Lung microvascular endothelial cell (primary cell): Measurements from ENCODE around the gene UBE2U. TPM values are rescaled to one million over a fixed set of nuclear protein-coding genes. Genes with fewer than 3 reads are reported as not detected.
"Not testable (repeated sequence)": the region's sequence is repeated elsewhere in the genome, so short reads cannot be mapped to it uniquely, and the experiment has no call there.

Source experiments
- DNase-seq, 2 donors: peaks; one replicate each; pipeline versions ENCODE4 v3.0.0 to v3.0.0-alpha.2; 2010; ENCODE audit warnings: low read depth in 2 of 2
- total RNA-seq: library from RNA; depleted of rRNA; stranded (reverse); fragments of >200 nt; gene quantifications from 2 replicates; pipeline ENCODE4 v1.2.1, GENCODE V29; 2014

UBE2U gene
- total RNA-seq, 1 donor from 2014 or later = 0.20 TPM

DNA sequence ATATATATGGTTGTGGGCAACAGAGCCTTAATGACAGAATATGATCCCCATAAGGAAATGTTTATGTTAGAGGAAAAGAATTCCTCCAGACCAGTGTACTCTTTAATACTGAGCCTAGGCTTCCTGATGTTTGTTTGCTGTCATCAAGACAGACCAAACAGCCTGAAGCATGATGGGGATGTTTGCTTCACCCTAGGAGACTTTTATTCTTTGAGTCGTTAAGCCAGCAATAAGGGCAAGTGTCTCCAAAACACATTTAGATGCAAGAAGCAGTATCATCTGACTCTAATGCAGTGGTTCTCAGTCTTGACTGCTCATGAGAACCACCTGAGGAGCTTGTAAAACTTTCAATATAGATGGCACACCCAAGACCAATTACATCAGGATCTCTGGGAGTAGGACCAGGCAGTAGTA lies 33.1 kb downstream of the UBE2U start:
- DNase-seq = no peak

DNA sequence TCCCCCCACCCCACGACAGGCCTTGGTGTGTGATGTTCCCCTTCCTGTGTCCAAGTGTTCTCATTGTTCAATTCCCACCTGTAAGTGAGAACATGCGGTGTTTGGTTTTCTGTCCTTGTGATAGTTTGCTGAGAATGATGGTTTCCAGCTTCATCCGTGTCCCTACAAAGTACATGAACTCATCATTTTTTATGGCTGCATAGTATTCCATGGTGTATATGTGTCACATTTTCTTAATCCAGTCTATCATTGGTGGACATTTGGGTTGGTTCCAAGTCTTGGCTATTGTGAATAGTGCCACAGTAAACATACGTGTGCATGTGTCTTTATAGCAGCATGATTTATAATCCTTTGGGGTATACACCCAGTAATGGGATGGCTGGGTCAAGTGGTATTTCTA lies 36.1 kb downstream of the UBE2U start:
- not testable (repeated sequence) for DNase-seq

DNA sequence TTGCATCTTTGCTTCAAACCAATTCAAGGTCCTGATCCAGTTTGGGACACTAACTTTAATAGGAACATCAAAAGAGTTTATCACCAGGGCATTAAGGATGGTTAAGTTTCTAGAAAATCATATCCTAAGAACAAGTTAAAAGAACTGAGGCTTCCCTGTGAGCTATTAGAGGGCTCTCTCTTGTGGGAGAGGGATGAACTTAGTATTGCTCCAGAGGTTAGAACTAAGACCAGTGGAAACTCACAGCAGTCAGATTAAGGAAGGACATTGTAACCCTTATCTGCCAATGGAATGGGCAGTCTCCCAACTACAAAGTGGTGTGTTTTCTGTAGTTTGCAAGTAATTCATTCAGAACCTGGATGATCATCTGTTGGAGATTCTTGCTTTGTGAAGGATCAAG lies 36.8 kb downstream of the UBE2U start:
- DNase-seq = no peak

DNA sequence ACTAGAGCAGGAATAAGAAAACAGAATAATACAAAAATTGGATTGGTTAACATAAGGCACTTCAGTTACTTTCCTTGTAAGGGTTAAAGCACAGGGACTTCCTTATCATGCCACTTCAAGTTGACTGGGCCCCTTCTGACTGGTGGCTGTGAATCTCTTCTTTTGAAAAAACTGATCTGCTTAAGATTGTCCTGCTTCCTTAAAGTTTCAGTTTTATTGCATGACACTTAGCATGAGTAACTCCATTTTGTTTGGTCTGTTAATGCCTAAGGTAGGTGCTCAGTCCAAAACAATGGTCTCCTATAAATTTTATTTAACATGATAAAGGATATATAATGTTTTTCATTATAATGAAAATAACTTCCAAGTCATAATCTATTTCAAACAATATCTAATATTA lies 37.6 kb downstream of the UBE2U start:
- no peak for DNase-seq

DNA sequence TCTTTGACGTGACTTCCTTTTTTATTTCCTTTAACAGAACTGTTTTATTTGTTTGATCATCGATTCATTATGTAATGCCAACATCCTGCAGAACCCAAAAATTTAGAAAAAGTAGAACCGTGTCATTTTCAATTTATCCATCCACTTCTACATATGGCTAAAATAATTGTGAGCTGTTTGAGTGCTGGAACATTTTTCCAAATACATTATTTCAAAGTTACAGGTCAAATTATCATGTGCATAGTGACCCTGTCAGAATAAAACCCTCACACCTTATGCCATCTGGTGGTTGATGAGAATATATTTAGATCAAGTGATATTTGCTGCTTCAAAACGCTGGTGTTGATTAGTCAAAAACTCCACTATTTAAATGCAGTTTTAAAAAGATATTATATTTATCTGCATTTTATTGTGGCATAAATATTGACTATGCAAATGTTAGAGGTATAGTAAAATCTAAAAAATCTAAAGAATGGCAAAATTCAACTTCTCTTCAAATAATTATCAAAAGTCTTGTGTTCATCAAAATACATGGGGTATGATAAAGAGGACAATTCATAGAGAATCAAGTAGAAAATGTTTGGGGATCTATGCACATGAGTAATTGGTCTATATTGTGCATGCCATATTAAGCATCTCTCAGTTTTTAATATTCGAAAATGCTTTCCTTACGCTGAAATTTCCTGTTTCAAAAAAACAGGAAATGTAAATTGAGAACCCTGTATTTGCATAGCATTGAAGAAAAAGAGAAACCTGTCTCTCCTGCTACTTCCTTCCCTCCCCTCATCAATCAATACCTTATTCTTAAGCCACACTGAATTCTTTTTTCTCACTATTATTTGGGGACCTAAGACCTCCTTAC lies 39.7 kb downstream of the UBE2U start:
- peak; percentile 56 to 65 for DNase-seq

DNA sequence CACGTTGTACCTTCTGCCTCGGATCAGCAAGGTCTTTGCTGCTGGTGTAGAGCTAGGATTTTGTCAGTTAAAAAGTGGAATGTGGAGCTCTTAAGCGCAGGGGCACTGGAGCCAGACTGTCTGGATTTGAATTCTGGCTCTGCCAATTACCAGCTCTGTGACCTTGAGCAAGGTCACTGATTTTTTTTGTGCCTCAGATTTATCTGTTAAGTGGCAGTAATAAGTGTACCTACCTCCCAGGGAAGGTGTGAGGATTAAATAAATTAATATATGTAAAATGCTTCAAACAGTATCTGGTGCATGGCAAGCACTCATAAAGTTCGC lies 40.3 kb downstream of the UBE2U start:
- no peak for DNase-seq

DNA sequence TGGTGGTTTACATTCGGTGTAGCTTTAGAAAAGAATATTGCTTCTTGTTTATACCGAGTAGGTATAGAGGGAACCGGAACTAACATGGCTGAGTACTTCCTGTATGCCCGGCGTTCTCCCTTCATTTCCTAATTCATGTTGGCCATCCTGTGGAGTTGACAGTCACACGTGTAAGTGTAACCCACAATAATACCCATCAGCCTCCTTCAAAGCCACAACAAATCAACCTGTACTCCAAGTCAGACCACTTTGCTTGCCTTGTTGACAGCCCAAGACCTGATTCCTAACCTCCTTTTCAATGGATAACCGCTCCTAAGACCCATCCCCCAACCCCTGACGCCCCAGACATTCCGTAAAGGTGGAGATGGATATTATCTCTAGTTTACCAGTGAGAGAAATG lies 42.1 kb downstream of the UBE2U start:
- DNase-seq = no peak

DNA sequence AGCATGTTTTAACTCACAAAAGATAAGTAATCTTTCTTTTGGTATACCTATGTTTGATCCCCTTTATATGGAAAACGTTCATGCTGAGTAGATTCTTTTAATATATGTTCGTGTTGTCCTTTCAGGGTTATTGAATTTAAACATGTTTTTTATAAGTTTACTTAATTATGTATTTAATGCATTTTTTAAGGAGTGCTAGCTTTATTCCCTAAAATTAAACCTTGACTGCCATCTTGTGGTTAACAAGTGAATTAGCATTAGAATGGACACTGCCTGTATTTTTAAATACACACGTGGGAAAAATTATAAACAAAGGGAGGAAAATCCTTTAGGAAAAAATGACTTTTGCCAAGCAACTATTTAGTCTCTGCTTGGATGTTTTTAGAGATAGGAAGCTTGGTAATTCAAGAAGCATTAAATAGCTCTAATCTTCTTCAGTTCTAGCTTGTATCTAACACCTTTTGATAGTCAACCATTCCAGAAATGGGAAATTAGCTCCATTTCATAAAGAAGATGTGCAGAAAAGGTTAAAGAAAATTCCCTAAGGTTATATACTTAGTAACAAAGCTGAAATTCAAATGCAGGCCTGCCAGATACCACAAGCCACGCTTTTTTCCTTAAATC lies 43.0 kb downstream of the UBE2U start:
- DNase-seq = peak; percentile 49 to 65

DNA sequence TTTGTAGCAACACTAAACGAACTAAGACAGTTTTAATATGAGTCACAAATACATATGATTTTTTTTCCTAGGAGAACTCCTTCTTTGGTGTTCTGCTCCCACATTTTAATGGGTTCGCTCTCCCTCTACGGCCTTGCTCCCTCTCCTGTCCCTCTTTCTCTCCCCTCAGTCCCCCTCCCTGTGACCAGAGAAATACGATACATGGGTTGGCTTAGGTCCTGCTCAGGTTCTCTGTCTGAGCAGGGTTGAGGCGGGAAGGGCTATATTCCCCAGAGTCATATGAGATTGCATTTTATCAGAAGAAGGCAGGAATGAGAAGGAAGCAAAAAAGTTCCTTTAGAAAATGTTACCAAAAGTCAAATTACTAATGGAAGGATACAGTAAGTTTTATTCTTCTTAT lies 44.6 kb downstream of the UBE2U start:
- no peak for DNase-seq

DNA sequence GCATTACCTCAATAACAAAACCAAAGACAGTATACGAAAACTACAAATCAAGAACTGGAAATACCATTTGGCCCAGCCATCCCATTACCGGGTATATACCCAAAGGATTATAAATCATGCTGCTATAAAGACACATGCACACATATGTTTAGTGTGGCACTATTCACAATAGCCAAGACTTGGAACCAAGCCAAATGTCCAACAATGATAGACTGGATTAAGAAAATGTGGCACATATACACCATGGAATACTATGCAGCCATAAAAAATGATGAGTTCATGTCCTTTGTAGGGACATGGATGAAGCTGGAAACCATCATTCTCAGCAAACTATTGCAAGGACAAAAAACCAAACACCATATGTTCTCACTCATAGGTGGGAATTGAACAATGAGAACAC lies 47.0 kb downstream of the UBE2U start:
- DNase-seq = not testable (repeated sequence)

DNA sequence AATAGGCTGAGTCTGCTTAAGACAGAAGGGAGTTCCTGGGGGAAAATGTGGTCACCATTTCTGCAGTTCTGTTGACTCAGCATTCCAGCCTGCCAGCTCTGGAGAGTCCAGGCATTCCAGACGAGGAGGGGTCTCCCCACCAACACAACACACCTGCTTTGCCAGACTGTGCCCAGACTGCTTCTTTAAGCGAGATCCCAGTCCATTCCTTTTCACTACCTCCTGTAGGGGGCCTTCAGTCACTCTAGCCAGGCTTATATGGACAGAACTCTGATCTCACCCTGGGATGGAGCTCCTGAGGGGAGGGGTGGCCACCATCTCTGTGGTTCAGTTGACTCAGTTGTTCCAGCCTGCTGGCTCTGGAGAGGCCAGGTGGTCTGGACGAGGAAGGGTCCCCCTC lies 48.5 kb downstream of the UBE2U start:
- no peak for DNase-seq

DNA sequence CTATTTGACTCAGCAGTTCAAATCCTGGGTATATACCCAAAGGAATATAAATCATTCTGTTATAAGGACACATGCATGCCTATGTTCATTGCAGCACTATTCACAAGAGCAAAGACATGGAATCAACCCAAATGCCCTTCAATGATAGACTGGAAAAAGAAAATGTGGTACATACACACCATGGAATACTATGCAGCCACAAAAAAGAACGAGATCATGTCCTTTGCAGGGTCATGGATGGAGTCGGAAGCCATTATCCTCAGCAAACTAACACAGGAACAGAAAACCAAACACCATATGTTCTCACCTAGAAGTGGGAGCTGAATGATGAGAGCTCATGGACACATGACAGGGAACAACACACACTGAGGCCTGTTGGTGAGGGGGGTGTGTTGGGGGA lies 53.8 kb downstream of the UBE2U start:
- DNase-seq = not testable (repeated sequence)

DNA sequence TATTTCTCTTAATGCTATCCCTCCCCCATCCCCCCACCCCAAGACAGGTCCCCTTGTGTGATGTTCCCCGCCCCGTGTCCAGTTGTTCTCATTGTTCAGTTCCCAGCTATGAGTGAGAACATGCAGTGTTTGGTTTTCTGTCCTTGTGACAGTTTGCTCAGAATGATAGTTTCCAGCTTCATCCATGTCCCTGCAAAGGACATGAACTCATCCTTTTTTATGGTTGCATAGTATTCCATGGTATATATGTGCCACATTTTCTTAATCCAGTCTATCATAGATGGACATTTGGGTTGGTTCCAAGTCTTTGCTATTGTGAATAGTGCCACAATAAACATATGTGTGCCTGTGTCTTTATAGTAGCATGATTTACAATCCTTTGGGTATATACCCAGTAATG lies 55.0 kb downstream of the UBE2U start:
- not testable (repeated sequence) for DNase-seq

DNA sequence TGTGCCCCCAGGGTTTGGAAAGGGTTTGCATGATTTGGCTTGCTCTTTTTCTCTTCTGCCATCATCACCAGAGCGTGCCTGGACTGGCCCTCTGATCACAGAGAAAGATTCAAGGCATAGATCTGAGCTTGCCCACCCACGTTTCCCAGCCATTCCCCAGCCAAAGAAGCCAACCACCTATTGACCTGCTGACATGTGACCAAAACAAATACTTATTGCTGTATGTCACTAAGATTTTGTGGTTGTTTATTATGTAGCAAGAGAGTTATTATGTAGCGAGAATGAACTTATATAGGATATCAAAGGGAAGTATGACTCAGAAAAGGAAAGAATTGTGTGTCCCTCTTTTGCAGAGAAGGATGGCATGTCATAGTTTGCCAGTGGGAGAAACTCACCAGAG lies 59.9 kb downstream of the UBE2U start:
- DNase-seq = no peak

DNA sequence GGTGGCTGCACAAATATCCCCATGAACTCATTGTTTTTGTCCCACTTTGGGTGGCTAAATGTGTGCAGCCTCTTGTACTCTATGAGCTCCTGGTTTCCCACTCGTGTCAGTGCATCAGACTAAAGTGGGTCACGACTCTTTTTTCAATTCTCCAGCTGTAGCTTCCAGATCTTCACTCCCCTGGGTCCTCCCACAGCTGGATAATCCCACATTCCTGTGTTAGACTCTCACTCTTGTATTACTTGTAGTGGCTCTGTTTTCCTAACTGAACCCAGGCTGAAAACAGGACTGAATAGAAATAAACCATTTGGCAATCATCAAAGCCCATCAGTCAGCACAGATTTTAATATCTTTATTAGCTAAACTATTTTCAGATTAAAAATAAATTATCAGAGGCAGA lies 60.4 kb downstream of the UBE2U start:
- DNase-seq = no peak

DNA sequence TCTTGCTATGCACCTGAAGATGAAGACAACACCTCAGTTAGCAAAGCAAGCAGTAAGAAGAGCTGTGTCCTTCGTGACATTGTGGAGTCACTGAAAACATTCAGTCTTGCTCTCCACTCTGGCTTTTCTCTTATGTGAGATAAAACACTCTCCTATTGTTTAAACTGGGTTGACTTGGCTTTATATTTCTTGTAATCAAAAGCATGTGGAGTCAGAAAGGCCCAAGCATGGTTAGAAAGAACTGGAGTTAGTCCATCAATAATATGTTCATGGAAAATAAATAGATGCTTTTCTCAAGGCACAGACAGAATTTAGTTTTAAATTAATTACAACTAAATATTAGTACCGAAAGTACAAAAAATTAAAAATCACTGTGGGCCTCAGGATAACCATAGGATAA lies 61.7 kb downstream of the UBE2U start:
- DNase-seq = no peak

DNA sequence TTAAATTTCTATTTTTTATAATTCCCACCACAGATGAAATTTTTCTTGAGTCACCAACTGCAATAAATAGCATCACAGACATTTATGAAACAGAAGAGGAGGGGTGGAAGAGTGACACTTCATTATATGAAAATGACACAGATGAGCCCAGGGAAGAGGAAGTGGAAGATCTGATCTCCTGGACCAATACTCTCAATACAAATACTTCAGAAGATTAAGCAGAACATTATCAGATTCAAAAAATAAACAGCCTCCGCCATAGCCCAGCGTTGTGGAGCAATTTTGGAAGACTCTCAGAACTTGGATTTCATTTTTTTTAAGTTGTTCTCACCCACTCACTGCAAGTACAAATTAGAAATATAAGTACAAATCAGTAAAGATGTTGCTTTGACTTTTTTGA lies 63.6 kb downstream of the UBE2U start:
- DNase-seq = no peak

DNA sequence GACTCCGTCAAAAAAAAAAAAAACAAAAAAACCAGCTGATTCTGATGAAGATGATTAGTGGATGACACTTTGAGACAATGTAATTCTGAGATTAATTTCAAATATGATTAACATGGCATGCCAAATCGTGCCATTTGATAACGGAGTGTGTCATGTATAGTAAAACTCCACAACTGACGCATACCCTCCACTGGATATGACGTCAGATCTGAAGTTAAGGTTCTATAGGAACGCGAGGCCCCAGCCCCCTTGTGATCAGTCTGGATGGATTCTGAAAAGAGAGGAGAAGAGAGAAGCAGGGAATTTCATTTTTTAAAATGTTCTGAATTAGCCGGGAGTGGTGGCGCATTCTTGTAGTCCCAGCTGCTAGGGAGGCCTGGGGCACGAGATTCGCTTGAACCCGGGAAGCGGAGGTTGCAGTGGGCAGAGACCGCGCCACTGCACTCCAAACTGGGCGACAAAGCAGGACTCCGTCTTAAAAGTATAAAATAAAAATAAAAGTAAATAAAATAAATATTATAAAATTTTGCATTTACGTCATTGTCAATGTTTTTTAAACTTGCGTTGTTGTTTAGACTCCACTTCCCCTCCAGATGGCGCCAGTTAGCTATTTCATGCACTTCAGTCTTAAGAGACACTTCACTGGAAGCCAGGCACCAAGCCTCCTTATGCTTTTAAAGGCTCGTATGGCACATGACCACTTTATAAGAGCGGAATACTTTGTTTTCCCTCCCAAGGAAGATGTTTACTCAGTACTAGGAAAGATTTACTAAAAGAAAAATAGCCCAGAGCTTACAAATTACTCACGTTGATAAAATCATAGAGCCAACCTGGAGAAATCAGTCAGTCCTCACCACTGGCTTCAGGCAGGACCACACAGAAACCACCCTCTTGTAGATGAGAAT lies 65.5 kb downstream of the UBE2U start:
- DNase-seq = peak; percentile 87 to 90

DNA sequence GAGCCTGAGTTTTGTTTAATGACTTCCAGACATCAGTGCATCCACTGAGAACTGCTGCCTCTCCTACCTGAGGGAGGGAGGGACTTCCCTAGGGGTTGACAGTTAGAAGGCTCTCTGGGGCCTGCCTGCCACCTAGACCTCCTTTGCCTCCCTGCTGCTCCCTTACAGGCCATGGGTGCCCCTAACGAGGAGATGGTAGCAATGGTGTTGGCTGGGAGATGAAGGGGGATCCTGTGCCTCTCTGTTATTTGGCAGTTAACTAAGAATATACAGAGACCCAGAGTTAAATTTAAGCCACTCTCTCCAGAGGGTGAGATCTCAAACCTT lies 66.1 kb downstream of the UBE2U start:
- DNase-seq = no peak

DNA sequence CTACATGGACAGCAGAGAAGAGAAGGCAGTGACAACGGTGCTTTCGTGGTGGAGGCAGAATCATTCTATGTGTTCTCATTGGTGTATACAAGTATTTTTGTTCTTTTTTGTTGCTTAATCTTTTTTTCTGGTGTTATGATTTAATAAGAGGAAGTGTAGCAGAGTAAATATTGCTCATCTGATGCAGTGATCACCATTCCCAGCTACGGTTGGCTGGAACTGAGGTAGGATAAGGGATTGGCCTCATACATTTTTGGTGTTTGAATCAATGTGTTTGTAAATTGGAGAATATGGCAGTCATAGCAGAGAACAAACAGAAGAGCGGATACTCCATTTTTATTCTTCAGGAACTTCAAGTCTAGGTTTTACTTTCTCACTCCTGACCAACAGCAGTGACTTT lies 76.6 kb downstream of the UBE2U start:
- no peak for DNase-seq

DNA sequence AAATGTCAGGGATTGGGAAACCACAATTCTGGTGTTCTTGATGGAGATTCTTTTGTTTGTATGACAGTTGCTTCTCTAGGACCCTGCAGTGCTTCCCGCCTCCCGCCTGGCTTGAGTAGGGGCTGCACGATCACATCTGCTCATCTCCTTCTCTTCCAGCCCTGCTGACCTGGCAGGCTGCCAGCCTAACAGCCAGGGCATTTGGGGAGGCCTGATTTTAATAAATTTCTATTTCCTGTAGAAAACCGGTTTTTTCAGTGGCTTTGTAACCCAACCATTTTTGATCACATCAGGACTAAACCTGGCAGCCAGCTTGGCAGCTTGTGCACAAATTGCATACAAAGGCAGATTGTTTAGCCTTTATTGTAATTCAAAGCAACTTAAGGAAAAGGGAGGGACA lies 78.9 kb downstream of the UBE2U start:
- DNase-seq = no peak

DNA sequence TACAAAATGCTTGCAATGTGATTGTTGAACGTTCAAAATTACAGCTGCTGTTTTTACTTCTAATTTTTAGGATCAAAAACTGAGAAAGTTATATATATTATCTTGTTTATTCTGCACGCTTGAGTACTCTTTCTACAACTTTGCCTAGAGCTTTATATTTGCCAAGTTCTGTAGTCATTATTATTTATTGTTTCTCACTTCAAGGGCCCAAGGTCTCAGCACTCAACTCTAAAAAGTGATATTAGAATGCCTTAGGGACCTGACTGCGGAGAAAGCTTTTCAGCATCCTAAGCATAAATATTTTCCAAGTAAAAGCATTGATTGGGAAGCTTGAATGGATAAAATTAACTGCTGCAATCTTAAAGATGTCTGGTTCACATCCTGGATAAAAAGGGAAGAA lies 83.6 kb downstream of the UBE2U start:
- DNase-seq = no peak

DNA sequence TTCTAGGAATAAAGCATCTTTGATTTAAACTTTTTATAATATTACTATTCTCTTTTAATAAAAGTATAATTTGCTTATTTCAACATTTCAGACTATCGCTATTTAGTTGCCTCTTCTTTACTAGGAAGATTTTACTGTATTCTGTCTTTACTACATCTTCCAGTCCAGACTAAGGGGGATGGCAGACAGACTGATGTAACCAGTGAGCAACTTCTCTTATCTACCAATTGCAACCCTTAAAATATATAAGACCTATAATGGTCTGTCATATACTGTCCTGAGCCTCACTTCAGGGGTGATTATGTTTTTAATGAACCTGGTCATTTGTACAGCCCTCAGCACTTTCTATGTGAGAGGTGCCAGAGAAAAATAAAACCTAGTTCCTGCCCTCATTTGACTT lies 87.0 kb downstream of the UBE2U start:
- no peak for DNase-seq
